ENCODE measurements around the gene SLC24A1.
"Not testable (repeated sequence)": the region's sequence is repeated elsewhere in the genome, so short reads cannot be mapped to it uniquely, and the experiment has no call there.

SLC24A1 gene

GRCh38 chr15:65621638-65622037 lies at the start of gene SLC24A1:
Gene SLC24A1, plus strand, starts transcription at chr15:65621938. Its CDS starts 2,143 bp downstream, at chr15:65624081.
- no peak for DNase-seq

GRCh38 chr15:65571971-65572370 lies 49.8 kb upstream of the SLC24A1 start:
- no peak for DNase-seq

DNA sequence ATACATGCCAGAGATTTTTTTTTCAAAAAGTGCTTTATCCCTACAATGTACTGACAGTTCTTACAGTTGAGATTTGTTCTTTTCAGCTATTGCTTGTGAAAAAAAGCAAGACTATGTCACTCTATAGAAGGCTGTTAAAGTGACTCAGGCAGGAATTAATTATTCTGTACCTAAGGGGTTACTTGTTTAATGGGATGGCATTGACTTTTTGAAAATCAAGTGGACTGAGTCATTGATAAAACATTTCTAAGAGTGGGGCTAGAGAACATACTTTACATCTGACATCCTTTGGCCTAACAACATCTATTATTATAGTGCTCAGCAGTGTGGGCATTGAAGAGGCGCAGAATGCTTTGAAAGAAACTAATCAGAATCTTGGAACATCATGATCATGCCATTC lies 45.1 kb upstream of the SLC24A1 start:
- DNase-seq: no peak

- DNase-seq: no peak
These were observed 44.4 kb upstream of the SLC24A1 start for GRCh38 chr15:65577129-65577996.

DNA sequence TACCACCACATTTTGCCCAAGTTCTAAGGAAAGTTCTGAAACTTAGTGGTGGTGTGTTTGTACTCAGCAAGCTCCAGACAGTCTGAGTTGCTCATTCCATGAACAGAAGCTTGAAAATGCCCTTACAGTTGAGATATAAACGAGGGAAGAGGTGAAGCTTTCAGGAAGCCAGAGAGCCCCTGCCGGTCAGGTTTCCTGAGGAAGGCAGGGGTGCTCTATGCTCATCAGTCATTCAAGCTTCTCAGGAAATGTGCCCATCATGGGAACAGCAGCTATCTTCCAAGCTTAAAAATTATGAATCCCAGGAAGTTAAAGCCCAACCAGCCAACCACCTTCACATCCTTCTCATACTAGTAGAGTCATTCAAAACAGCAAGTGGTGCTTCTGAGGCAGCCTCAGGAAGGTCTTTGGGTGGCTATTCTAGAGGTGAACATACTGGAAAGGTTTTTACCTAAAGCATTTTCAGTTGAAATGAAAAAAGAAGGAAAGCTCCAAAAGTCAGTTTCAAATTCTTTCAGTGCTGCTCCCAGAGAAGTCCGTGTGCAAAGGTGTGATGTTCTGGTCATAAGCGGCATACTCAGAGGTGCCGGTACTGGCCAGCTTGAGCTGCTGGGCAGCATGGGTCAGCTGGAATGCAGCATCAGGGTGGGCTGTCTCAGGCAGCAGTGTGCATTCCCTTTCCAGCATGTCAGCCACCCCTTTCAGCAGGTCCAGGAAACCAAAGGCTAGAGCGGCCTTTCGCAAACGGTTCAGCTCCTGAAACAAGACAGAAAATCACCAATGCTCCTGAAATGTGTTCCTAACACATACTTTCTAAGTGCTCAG lies 42.6 kb upstream of the SLC24A1 start:
- DNase-seq: no peak

- DNase-seq: no peak
These were observed 42.0 kb upstream of the SLC24A1 start for GRCh38 chr15:65579762-65580161.

- DNase-seq: no peak
These were observed 41.5 kb upstream of the SLC24A1 start for GRCh38 chr15:65580287-65580686.

GRCh38 chr15:65583701-65584100 lies 38.0 kb upstream of the SLC24A1 start:
- DNase-seq: no peak

DNA sequence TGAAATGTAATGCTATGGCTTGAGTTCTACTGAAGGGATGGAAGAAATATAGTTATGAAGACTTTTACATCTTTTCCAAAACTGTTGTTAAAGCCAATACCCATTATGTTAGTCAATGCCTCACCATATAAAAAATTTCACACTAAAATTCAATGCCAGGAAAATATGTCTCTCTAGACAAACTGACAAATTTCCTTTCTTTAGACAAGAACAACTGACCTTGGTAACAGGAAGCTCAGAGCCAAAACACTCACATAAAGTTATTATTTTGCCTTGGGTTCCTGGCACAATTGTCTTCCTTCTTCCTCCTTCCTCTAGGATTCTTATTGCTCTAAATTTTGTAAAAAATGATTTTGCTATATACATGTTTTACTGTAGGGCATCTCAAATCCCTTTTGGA lies 37.5 kb upstream of the SLC24A1 start:
- DNase-seq: no peak

DNA sequence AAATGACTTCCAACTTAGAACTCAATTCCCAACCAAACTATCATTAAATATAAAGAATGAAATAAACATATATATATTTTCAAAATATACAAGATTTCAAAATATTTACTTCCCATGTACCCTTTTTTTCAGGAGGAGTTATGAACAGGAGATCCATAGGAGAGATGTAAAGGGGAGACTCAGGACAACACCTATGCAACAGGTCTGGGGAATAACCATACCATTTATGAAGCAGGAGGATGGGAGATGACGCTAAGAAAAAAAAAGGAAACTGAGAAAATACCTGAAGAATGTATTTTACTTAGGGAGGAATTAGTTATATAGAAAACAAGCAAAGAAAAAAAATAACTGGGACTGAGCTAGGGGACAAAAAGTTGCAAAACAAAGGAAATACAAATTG lies 34.6 kb upstream of the SLC24A1 start:
- DNase-seq: no peak

GRCh38 chr15:65595960-65596359 lies 25.8 kb upstream of the SLC24A1 start:
- DNase-seq: peak; percentile 5

DNA sequence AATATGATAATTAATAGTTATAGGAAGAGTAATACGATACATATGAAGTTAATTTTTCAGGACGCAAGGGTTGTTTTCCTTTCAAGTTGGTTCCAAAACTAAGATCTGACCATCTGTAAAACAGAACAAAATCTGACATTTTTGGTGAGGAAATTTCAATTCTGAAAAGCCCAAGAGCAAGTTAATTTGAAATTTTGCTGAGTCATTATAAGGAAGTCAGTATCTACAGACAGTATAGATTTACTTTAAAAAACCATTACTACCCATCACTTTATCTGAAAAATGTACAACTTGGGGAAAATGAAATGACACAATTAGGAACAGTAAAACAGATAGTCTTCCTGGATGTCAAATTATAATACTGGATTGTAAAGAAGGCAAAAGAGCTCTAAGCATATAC lies 23.3 kb upstream of the SLC24A1 start:
- no peak for DNase-seq

GRCh38 chr15:65599677-65600076 lies 22.1 kb upstream of the SLC24A1 start:
- no peak for DNase-seq

DNA sequence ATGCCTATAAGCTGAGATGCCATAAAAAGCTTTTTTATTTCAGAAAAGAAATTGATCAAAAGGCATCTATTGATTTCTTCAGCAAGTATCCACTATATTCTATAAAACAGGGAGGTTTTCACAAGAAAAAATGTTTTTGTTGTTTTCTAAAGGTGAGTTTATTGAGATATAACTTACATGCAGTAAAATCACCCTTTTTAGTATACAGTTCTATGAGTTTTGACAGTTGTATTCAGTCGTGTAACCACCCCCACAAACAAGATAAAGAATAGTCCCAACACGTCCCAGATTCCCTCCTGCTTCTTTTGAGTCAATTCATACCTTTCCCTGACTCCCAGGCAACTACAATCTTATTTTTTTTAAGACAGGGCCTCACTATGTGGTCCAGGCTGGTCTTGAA lies 18.6 kb upstream of the SLC24A1 start:
- no peak for DNase-seq

DNA sequence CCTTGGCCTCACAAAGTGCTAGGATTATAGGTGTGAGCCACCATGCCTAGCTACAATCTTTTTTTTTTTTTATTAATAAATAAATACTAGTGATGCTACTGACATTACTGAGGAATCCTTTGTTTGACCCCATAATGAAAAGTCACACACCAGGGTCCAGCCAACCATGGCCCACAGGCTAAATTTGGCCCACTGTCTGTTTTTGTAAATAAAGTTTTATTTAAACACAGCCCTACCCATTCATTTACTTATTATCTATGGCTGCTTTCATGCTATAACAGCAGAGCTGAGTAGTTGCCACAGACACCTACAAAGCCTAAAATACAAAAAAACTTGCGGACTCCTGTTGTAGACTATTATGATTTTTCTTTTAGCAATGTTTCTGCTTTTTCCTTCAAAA lies 18.2 kb upstream of the SLC24A1 start:
- DNase-seq: no peak

GRCh38 chr15:65610871-65611718 lies 10.6 kb upstream of the SLC24A1 start, which contains the start of gene INTS14:
Gene INTS14, minus strand, starts transcription at chr15:65611131. Its CDS starts 3,751 bp downstream, at chr15:65607380.
- DNase-seq: peak; percentile 83

GRCh38 chr15:65611888-65612615 lies 9.7 kb upstream of the SLC24A1 start:
- no peak for DNase-seq

- DNase-seq: no peak
These were observed 9.2 kb upstream of the SLC24A1 start for GRCh38 chr15:65612616-65612946.

- DNase-seq: no peak
These were observed 8.6 kb upstream of the SLC24A1 start for GRCh38 chr15:65612949-65613744.

- not testable (repeated sequence) for DNase-seq
These were observed 5.9 kb upstream of the SLC24A1 start for GRCh38 chr15:65615887-65616286.

- no peak for DNase-seq
These were observed 3.1 kb upstream of the SLC24A1 start for GRCh38 chr15:65618560-65619109.

Data from NCI-H510A treated with DMSO at 0.1 percent for 48 hours (cell line).